GM19468 (cell line): ENCODE measurements around the gene AGPAT3.

Experiments used
- ATAC-seq: cut with Tn5 transposase; IDR thresholded peaks from one replicate; pipeline ENCODE4 v1.9.1; 2021; ENCODE audit warnings: mild to moderate bottlenecking, moderate library complexity, moderate number of reproducible peaks; ENCODE audit not compliant: unreplicated experiment; ENCODE audit errors: extremely low read depth

Gene AGPAT3

GRCh38 chr21:44006017-44006619, 141.1 kb downstream of the AGPAT3 start:
- ATAC-seq, result no peak

DNA sequence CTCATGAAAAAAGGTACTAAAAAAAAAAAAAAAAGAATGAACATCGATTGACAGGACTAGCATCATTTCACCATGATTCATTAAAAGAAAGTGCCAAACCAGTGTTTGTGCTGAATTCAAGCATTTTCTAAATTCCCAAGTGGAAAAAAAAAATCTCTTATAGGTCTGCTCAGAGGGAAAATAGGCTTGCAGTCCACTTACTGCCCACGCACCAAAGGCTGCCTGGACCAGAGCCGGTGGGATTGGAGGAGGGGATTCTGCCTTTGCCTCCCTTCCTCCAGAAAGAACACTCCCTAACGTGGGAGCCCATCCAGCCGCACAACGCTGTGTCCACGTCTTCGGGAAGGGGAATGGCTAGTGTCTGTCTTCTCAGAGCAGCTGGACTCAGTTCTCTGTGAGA, 141.6 kb downstream of the AGPAT3 start:
- no peak for ATAC-seq

GRCh38 chr21:44010429-44010828, 145.4 kb downstream of the AGPAT3 start:
- no peak for ATAC-seq

GRCh38 chr21:44011123-44011522, 146.1 kb downstream of the AGPAT3 start:
- ATAC-seq, result no peak

DNA sequence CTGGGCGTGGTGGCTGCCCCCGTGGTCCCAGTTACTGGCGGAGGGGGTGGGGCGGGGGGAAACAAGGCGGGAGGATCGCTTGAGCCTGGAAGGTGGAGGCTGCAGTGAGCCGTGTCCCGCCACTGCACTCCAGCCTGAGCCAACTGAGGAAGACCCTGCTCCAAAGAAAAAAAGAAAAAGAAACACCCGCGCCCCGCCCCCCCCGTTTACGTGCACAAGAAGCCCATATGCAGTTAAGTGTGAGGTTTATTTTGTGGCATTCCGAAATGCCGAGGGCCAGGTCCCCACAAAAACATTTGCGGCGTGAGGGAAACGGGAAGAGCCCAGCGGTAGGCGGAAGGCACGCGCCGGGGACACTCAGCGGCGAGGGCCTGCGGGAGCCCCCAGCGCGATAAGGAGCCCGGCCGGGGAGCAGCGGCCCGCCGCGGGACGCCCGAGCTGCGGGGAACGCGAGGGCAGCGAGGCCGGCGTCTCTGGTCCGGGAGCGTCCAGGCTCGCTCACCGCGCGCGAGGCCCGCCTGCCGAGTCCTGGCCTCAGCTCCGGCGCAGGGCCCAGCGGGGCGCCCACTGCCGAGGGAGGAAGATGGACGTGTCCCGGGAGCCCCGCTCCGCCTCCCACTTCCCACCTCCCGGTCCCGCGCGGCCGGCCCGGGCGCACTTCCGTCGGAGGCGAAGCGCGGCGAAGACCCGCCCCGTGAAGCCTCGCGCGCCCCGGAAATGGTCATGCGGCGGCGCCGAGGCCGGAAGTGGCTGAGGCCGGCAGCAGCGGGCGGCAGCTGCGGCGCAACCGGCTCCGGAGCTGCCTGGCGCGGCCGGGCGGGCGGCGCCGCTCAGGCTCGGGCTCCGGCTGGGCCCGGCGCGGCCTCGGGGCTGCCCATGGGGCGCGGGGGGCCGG, 146.8 kb downstream of the AGPAT3 start, which contains the start of gene TRAPPC10:
Gene TRAPPC10 (plus strand): TSS at position 731 of the 895 bp plus-strand sequence. CDS start 185 bp downstream, outside the sequence.
- peak; percentile 44 for ATAC-seq

- peak; percentile 60 for ATAC-seq
Measured at GRCh38 chr21:44012474-44013379, 147.7 kb downstream of the AGPAT3 start.

DNA sequence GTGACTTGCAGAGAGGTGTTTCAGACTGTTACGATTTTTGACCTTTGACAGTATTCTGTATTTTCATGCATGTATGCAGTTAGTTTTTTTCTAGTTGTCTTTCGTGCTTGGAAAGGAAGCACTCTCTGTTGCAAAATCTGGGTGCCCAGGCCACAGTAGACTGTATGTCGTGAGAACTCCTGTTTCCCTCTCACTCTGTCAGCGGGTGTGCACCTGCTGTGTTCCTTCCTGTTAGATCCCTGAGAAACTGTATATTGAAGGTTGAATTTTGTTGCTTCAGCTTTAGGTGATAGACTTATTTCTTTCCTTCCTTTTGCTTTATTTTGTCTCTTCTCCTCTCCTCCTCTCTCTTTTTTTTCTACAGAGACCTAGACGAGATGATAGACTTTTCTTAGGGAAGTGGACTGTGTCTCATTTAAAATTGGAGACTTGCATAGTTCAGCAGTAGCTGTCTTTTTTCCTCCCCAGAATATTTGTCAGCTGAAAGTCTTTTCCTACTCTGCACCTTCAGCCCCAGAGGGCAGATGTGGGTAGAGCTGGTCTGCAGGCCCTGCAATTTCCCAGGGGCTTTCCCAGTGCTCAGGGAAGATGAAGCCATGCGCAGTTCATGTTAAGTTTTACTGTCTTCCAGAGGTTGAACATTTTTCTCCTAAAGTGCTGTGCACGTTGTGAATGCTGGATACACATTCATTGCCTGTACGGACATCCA, 148.5 kb downstream of the AGPAT3 start:
- ATAC-seq, result no peak

- no peak for ATAC-seq
Measured at GRCh38 chr21:44017601-44018000, 152.6 kb downstream of the AGPAT3 start.

DNA sequence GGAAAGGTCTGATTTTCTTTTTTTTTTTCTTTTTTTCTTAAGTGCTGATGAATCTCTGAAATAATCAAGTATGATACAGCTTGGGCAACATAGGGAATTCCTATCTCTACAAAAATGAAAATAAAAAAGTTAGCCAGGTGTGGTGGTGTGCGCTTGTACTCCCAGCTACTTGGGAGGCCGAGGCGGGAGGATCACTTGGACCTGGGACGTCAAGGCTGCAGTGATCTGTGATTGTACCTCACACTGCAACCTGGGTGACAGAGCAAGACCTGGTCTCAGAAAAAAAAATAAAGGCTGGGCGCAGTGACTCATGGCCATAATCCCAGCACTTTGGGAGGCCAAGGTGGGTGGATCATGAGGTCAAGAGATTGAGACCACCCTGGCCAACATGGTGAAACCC, 153.1 kb downstream of the AGPAT3 start:
- ATAC-seq, result no peak

DNA sequence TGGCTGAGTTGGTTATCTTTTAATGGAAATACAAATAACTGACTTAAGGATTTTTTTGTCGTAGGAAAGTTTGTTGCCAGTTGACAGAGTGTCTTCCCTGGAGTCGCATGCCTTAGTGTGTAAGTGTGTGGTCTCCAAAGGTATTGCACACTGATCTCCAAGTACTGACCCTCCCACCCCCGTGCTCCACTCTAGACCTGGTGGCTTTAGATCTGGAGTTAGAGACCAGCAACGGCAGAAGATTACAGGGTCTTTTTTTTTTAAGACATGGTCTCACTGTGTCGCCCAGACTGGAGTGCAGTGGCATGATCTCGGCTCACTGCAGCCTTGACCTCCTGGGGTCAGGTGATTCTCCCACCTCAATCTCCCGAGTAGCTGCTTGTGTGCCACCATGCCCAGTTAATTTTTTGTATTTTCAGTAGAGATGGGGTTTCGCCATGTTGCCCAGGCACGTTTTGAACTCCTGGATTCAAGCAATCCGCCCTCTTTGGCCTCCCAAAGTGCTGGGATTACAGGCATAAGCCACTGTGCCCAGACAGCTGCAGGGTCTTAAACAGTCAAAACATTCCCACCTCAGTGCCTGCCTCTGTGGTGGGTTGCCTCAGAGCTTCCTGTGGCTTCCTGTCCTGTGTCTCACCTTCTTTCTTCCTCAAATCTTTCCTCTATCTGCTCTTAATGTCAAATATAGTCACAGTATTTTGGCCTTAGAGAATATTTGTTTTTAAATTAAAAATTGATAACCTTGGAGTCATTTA, 154.0 kb downstream of the AGPAT3 start:
- no peak for ATAC-seq

- no peak for ATAC-seq
Measured at GRCh38 chr21:44019568-44019958, 154.5 kb downstream of the AGPAT3 start.

DNA sequence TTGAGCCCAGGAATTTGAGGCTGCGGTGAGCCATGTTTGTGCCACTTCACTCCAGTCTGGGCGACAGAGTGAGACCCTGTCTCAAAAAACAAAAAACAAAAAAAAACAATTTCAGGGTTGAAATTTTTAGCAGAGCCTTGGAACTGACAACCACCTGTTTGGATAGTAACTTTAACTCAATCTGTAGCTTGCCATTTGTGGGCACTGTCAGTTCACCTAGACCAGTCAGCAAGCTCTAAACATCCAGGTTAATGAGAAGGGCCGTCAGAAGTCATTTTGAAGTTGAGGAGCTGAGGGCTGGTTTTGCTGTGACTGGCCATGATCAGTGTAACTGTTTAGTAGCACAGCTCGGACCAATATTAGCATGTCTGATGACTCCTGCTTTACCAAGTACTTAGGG, 155.5 kb downstream of the AGPAT3 start:
- ATAC-seq, result no peak

- no peak for ATAC-seq
Measured at GRCh38 chr21:44021064-44021463, 156.0 kb downstream of the AGPAT3 start.

DNA sequence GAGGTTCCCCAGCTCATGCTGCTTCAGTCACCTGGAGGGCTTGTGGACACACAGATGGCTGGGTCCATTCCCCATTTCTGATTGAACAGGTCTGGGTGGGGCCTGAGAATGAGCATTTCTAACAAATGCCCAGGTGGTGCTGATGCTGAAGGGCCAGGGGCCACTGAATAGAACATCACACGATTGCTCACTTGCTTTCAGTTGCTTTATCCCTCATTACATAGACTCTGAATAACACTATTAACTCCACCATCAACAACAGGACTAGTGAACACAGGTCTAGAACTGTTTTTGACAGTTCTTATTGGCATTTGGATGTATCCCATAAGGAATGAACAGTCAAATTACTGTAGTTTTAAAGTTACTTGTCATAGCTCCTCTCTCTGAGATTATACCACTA, 159.2 kb downstream of the AGPAT3 start:
- no peak for ATAC-seq

DNA sequence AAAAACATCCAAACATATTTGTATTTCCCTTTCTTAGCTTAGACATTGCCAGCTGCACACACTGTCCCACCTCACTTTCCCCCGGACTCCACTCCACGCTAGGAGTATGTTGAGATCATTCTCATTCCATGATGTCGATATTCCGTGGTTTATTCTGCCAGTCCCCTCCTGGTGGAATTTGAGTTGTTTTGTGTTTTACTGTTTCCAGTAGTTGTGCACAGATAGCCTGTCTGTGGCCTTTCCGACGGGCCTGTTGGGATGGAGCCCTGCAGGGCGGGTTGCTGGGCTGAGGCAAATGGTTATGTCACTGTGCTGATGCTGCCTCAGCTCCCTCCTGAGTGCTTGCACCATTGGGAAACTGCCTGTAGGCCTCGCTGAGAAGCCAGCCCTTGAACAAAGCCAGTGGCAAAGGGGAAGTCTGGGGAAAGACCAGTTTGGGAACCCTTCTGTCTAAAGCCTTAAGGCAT, 159.9 kb downstream of the AGPAT3 start:
- no peak for ATAC-seq

DNA sequence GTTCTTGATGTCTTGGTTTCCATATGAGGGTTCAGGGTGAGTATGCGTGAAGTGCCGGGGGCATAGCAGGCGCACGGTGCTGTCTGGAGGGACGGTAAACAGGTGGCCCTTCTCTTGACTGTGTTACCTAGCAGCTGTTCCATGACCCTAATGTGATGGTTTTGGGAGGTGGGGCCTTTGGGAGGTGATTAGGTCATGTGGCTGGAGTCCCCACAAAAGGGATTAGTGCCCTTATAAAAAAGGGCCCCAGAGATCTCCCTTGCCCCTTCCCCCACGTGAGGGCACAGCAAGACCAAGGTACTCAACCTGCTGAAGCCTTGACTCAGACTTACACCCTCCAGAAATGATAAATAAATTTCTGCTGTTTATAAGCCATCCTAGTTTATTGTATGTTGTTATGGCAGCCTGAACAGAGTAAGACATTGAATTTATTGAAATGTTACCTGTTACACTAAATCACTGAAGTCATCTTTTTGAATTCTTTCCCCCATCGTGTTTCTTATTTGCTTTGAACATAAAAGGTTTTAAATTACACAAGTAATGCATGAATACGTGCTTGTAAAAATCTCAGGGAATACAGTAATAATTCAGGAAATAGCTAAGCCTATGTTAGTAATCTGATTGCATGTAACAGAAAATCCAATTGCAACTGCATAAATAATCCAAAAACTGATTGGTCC, 162.7 kb downstream of the AGPAT3 start:
- ATAC-seq, result no peak

- no peak for ATAC-seq
Measured at GRCh38 chr21:44028287-44028659, 163.2 kb downstream of the AGPAT3 start.

DNA sequence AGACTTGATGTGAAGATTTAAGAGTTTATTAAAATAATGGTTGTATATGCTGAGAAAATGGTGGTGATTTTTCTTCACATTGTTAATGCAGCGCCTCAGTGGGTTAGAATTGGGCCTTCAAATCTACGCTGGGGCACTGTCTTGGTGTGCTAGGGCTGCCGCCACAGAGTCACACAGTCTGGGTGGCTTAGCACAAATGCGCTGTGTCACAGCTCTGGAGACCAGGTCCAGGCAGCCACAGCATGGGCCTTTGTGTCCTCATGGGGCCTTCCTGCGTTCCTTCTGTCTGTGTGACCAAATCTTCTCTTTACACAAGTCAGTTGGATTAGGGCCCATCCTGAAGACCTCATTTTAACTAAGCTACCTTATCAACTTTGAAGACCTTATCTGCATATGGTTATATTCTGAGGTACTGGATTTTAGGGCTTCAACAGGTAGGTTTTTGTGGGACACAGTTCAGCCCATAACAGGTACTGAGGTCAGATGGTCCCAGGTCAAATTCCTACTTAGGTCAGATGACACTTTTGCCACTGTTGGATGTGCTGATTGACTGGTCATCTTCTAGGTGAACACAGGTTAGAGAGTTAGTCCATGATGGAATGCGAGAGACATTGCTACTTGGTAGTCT, 164.6 kb downstream of the AGPAT3 start:
- ATAC-seq, result no peak
